HUES48 (cell line): ENCODE data around the gene RANBP9.

Source experiments
- H3K27ac ChIP-seq: one replicate; pipeline ENCODE4 v1.7.0; 2013; ENCODE audit warnings: low read depth, low read length, inconsistent platforms
- H3K27me3 ChIP-seq: 2 replicates; pipeline ENCODE4 v1.6.1; 2013; ENCODE audit warnings: mild to moderate bottlenecking, low read length; ENCODE audit not compliant: control insufficient read depth, insufficient read depth
- H3K36me3 ChIP-seq: 2 replicates; pipeline ENCODE4 v1.6.1; 2013; ENCODE audit warnings: low read length; ENCODE audit not compliant: control insufficient read depth, insufficient read depth
- H3K4me1 ChIP-seq: 2 replicates; pipeline ENCODE4 v1.6.1; 2013; ENCODE audit warnings: mild to moderate bottlenecking, low read length; ENCODE audit not compliant: control insufficient read depth, insufficient read depth
- H3K4me3 ChIP-seq: 2 replicates; pipeline ENCODE4 v1.5.1; 2013; ENCODE audit warnings: mild to moderate bottlenecking, low read depth, low read length
- H3K9ac ChIP-seq: 2 replicates; pipeline ENCODE4 v1.6.1; 2013; ENCODE audit warnings: mild to moderate bottlenecking, low read depth, low read length, moderate library complexity
- H3K9me3 ChIP-seq: 2 replicates; pipeline ENCODE4 v1.6.1; 2013; ENCODE audit warnings: low read length; ENCODE audit not compliant: control insufficient read depth, insufficient read depth

The RANBP9 gene

DNA sequence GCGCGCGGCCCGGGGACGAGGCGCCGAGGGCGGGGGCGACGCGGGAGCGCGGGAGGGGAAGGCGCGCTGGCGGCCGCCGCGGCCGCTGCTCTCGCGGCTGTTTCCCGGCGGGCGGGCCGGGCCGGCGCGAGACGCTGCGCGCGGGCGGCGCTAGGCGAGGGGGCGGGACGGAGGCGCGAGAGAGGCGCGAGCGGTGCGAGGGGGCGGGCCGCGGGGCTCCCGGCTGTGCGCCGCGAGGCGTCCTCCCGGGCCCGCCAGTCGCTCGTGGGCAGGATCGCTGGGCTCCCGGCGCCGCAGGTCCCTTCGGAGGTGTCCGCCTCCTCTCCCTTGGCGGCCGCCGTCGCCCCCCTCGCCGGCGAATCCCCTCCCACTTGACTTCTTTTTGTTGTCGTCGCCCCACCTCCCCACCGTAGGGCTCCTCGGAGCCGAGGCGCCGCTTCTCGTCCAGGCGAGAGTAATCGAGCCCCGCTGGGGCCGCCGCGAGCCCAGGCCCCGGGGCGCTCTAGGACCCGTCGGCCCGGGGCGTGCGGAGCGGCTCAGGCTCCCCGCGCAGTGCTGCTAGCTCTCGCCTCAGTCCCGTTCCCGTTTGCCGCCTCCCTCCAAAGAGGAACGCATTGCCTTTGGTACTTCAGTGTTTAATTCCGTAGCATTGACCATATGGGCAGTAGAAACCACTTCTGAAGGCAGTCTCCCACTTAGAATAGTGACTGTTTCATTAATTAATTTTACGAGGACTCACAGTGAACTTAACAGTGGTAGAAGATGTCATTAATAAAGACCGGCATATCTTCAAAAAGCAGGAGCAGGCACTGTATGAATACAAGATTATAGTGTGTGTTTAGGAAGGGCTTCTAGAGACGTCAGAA is at the start of gene RANBP9:
TSS of gene RANBP9 (minus strand) at position 103 of the 866 bp plus-strand sequence. CDS start 330 bp downstream, outside the sequence.
- Histone ChIP-seq H3K9me3 (no peaks in the 10 kb centered on the region), H3K27me3 (no peaks in the 10 kb centered on the region), H3K27ac (peak within 1 kb of the TSS; percentile 94), H3K9ac (peak within 1 kb of the TSS; percentile 89), H3K4me3 (peak within 1 kb of the TSS; percentile 96), H3K36me3 (no peaks in the 10 kb centered on the region), H3K4me1 (peaks cover 25% of the 10 kb centered on the region)

DNA sequence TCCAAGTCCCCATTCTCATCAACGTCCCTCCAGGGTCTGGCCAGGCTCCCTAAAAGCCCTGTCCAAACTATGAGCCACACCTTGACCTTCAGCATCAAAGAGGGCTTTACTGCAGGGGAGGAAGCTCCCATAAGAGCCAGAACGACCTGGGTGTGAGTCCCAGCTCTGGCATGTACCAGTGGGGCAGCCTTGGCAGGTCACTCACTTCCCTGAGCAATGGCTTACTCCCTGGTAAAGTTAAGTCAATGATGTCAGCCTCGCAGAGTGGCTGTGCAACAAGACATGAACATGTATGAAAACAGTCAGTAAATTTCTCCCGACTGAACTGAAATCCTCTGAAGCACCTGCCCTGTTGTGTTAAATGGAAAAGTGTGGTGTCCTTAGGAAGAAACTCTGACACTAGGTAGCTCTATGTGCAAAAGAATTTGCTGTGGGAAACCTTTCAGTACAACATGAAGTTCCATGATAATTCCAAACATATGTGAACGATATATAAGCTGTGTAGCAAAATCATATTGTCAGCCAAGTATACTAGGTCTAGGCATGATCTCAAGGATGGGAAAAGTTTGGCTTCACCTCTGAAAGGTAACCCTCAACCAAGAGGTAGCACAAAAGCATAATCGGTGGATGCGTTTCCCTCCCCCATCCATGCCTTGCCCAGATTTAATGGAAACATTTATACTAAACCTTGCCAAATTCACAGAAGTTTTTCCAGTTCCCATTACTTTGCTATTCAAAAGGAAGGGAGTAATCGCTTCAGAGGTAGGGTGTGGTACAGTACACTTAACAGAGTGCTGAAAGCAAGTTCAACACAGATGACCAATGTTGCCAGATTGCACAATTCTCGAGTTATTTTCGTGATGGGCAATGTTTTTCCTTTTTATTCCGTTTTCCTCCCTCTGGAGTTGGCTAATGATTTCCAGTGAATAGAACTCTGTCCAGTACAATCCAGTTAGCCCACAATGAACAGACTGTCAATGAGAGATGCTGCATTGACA is 49.0 kb upstream of the RANBP9 start:
- Histone ChIP-seq H3K27me3 (no peaks in the 10 kb centered on the region), H3K4me3 (no peak overlapping the region)

GRCh38 chr6:13759025-13759424 is 47.4 kb upstream of the RANBP9 start:
- Histone ChIP-seq H3K4me3 (no peak overlapping the region), H3K4me1 (no peaks in the 10 kb centered on the region), H3K9ac (no peak overlapping the region), H3K27me3 (no peaks in the 10 kb centered on the region), H3K36me3 (no peaks in the 10 kb centered on the region), H3K27ac (no peak overlapping the region), H3K9me3 (no peaks in the 10 kb centered on the region)

More for the DNA sequence above, 49.0 kb upstream of the RANBP9 start:
- Histone ChIP-seq H3K9ac (no peak overlapping the region), H3K36me3 (no peaks in the 10 kb centered on the region), H3K4me1 (no peaks in the 10 kb centered on the region), H3K9me3 (no peaks in the 10 kb centered on the region), H3K27ac (no peak overlapping the region)

- no peaks in the 10 kb centered on the region for H3K27me3 ChIP-seq
- no peak overlapping the region for H3K4me3 ChIP-seq
- no peaks in the 10 kb centered on the region for H3K9me3 ChIP-seq
- H3K36me3 ChIP-seq: no peaks in the 10 kb centered on the region
- H3K4me1 ChIP-seq: no peaks in the 10 kb centered on the region
- no peak overlapping the region for H3K27ac ChIP-seq
- no peak overlapping the region for H3K9ac ChIP-seq
These were observed 43.0 kb upstream of the RANBP9 start for GRCh38 chr6:13754644-13755043.

- no peaks in the 10 kb centered on the region for H3K9me3 ChIP-seq
- H3K27ac ChIP-seq: no peak overlapping the region
- H3K27me3 ChIP-seq: no peaks in the 10 kb centered on the region
- H3K36me3 ChIP-seq: no peaks in the 10 kb centered on the region
- H3K4me3 ChIP-seq: no peak overlapping the region
- H3K4me1 ChIP-seq: no peaks in the 10 kb centered on the region
- no peak overlapping the region for H3K9ac ChIP-seq
These were observed 32.1 kb upstream of the RANBP9 start for GRCh38 chr6:13743736-13744127.

DNA sequence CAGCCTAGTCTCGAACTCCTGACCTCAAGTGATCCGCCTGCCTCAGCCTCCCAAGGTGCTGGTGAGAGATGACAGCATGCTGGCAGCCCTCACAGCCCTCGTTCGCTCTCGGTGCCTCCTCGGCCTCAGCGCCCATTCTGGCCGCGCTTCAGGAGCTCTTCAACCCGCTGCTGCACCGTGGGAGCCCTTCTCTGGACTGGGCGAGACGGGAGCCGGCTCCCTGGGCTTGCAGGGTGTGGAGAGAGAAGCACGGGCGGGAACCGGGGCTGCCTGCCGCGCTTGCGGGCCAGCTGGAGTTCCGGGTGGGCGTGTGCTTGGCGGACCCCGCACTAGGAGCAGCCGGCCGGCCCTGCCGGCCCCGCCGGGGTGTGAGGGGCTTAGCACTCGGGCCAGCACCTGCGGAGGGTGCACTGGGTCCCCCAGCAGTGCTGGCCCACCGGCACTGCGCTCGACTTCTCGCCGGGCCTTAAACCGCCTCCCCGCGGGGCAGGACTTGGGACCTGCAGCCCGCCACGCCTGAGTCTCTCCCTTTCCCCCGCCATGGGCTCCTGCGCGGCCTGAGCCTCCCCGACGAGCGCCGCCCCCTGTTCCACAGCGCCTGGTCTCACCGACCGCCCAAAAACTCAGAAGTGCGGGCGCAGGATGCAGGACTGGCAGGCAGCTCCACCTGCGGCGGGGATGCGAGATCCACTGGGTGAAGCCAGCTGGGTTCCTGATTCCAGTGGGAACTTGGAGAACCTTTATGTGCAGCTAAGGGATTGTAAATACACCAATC is 31.5 kb upstream of the RANBP9 start:
- Histone ChIP-seq H3K36me3 (no peaks in the 10 kb centered on the region), H3K4me3 (no peak overlapping the region), H3K9ac (no peak overlapping the region), H3K27ac (no peak overlapping the region), H3K27me3 (no peaks in the 10 kb centered on the region), H3K4me1 (no peaks in the 10 kb centered on the region), H3K9me3 (no peaks in the 10 kb centered on the region)

- Histone ChIP-seq H3K9ac (no peak overlapping the region), H3K36me3 (no peaks in the 10 kb centered on the region), H3K4me3 (no peak overlapping the region), H3K27me3 (no peaks in the 10 kb centered on the region), H3K4me1 (no peaks in the 10 kb centered on the region), H3K9me3 (no peaks in the 10 kb centered on the region), H3K27ac (no peak overlapping the region)
These were observed 29.7 kb upstream of the RANBP9 start for GRCh38 chr6:13741365-13741764.

- Histone ChIP-seq H3K4me3 (no peak overlapping the region), H3K9ac (no peak overlapping the region), H3K27me3 (no peaks in the 10 kb centered on the region), H3K4me1 (peaks cover 12% of the 10 kb centered on the region), H3K9me3 (no peaks in the 10 kb centered on the region), H3K27ac (no peak overlapping the region), H3K36me3 (no peaks in the 10 kb centered on the region)
These were observed 23.4 kb upstream of the RANBP9 start for GRCh38 chr6:13735031-13735430.

GRCh38 chr6:13733178-13733887 is 21.7 kb upstream of the RANBP9 start:
- Histone ChIP-seq H3K36me3 (no peaks in the 10 kb centered on the region), H3K9me3 (no peaks in the 10 kb centered on the region), H3K27me3 (no peaks in the 10 kb centered on the region), H3K4me3 (no peak overlapping the region), H3K9ac (no peak overlapping the region), H3K27ac (no peak overlapping the region), H3K4me1 (peaks cover 12% of the 10 kb centered on the region)

DNA sequence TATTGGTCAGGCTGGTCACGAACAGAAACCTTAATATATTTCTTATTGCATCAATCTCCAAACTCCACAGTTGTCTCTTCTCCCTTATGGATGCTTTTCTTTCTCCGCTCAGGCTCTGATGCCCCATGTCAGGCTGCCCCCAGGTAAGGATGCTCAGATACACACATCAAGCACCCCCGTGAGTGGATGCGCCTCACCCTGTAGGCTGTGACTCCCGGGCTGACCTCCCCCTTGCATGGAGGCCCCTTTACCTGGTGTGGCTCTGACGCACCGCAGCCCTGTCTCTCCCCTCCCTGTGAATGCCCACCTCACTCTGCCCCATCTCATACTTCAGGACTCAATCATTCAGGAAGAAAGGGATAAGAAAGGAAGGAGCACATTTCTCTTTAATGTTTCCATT is 19.1 kb upstream of the RANBP9 start:
- no peak overlapping the region for H3K9ac ChIP-seq
- peaks cover 12% of the 10 kb centered on the region for H3K4me1 ChIP-seq
- H3K27ac ChIP-seq: no peak overlapping the region
- H3K36me3 ChIP-seq: no peaks in the 10 kb centered on the region
- no peaks in the 10 kb centered on the region for H3K9me3 ChIP-seq
- H3K27me3 ChIP-seq: no peaks in the 10 kb centered on the region
- no peak overlapping the region for H3K4me3 ChIP-seq
